ENCODE data around the gene EHBP1L1.

The EHBP1L1 gene

DNA sequence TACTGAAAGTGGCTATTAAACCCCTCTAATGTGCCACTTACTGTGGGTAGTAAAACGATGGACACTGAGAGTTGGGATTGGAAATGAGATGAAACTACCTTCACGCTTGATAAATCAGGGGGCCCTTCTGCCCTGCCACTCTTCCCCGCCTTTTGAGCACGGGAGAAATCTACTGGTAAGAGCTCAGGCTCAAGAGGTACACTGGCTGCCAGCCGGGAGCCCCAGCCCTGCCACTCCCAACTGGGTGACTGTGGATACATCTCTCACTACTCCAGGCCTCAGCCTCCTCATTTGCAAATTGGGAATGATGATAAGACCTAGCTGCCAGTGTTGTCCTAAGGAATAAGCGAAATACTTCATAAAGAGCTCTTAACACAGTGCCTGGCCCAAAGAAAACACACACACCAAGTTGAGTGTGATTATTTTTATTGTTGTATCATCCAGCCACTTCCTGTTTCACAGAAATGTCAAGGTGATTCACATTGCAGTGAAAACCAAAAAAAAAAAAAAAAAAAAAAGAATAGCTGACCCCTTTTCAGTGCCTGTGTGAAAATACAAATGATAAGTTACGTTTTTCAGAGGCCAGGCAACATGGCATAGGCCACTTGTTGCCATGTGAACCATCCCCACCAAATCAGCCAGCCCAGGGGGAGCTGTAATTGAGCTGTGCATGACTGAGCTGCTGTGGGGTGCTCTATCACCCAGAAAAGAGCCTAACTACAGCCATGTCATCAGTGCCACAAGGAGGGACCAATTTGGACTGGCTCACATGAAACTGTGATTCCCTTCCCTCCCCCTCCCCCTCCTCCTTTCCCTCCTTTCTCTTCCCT, 10.0 kb upstream of the EHBP1L1 start:
- ATAC-seq = no peak
- TF ChIP-seq, protein P1, sequence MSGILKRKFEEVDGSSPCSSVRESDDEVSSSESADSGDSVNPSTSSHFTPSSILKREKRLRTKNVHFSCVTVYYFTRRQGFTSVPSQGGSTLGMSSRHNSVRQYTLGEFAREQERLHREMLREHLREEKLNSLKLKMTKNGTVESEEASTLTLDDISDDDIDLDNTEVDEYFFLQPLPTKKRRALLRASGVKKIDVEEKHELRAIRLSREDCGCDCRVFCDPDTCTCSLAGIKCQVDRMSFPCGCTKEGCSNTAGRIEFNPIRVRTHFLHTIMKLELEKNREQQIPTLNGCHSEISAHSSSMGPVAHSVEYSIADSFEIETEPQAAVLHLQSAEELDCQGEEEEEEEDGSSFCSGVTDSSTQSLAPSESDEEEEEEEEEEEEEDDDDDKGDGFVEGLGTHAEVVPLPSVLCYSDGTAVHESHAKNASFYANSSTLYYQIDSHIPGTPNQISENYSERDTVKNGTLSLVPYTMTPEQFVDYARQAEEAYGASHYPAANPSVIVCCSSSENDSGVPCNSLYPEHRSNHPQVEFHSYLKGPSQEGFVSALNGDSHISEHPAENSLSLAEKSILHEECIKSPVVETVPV (CRISPR knock-in tag; IDR thresholded peaks at IDR 0.05) = no peak
- TF ChIP-seq CSDC2 (CRISPR knock-in tag; IDR thresholded peaks at IDR 0.05) = no peak
- TF ChIP-seq, protein P2, sequence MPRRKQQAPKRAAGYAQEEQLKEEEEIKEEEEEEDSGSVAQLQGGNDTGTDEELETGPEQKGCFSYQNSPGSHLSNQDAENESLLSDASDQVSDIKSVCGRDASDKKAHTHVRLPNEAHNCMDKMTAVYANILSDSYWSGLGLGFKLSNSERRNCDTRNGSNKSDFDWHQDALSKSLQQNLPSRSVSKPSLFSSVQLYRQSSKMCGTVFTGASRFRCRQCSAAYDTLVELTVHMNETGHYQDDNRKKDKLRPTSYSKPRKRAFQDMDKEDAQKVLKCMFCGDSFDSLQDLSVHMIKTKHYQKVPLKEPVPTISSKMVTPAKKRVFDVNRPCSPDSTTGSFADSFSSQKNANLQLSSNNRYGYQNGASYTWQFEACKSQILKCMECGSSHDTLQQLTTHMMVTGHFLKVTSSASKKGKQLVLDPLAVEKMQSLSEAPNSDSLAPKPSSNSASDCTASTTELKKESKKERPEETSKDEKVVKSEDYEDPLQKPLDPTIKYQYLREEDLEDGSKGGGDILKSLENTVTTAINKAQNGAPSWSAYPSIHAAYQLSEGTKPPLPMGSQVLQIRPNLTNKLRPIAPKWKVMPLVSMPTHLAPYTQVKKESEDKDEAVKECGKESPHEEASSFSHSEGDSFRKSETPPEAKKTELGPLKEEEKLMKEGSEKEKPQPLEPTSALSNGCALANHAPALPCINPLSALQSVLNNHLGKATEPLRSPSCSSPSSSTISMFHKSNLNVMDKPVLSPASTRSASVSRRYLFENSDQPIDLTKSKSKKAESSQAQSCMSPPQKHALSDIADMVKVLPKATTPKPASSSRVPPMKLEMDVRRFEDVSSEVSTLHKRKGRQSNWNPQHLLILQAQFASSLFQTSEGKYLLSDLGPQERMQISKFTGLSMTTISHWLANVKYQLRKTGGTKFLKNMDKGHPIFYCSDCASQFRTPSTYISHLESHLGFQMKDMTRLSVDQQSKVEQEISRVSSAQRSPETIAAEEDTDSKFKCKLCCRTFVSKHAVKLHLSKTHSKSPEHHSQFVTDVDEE (CRISPR knock-in tag; IDR thresholded peaks at IDR 0.05) = no peak
- TF ChIP-seq ZC3H10 (CRISPR knock-in tag; IDR thresholded peaks at IDR 0.05) = no peak
- no peak for TF ChIP-seq SNAI2 (CRISPR knock-in tag; IDR thresholded peaks at IDR 0.05)
- TF ChIP-seq GLIS3 (CRISPR knock-in tag; IDR thresholded peaks at IDR 0.05) = no peak
- TF ChIP-seq TCF4 (CRISPR knock-in tag; IDR thresholded peaks at IDR 0.05; ENCODE audit: borderline replicate concordance) = no peak
- TF ChIP-seq RARB (CRISPR knock-in tag; IDR thresholded peaks at IDR 0.05) = no peak
- no peak for TF ChIP-seq ZFP30 (CRISPR knock-in tag; IDR thresholded peaks at IDR 0.05)
- TF ChIP-seq TOX (CRISPR knock-in tag; IDR thresholded peaks at IDR 0.05; ENCODE audit: borderline replicate concordance) = no peak
- TF ChIP-seq PPARA (CRISPR knock-in tag; IDR thresholded peaks at IDR 0.05; ENCODE audit: borderline replicate concordance) = no peak
- no peak for TF ChIP-seq ZNF70 (CRISPR knock-in tag; IDR thresholded peaks at IDR 0.05)
- TF ChIP-seq ZNF565 (CRISPR knock-in tag; conservative IDR thresholded peaks at IDR 0.05; ENCODE audit: low read depth) = no peak
- no peak for TF ChIP-seq ISL1 (CRISPR knock-in tag; IDR thresholded peaks at IDR 0.05)
- no peak for TF ChIP-seq OSR1 (CRISPR knock-in tag; IDR thresholded peaks at IDR 0.05)
- no peak for TF ChIP-seq ARNTL (CRISPR knock-in tag; IDR thresholded peaks at IDR 0.05; ENCODE audit: borderline replicate concordance, low read depth)

- TF ChIP-seq ZNF8 (CRISPR knock-in tag; IDR thresholded peaks at IDR 0.05) (no peak), ARNTL (CRISPR knock-in tag; IDR thresholded peaks at IDR 0.05; ENCODE audit: borderline replicate concordance, low read depth) (no peak), RARB (CRISPR knock-in tag; IDR thresholded peaks at IDR 0.05) (no peak), TOX (CRISPR knock-in tag; IDR thresholded peaks at IDR 0.05; ENCODE audit: borderline replicate concordance) (no peak), PPARA (CRISPR knock-in tag; IDR thresholded peaks at IDR 0.05; ENCODE audit: borderline replicate concordance) (no peak), BACH2 (CRISPR knock-in tag; IDR thresholded peaks at IDR 0.05; ENCODE audit: borderline replicate concordance) (no peak), TCF4 (CRISPR knock-in tag; IDR thresholded peaks at IDR 0.05; ENCODE audit: borderline replicate concordance) (no peak), ZNF565 (CRISPR knock-in tag; conservative IDR thresholded peaks at IDR 0.05; ENCODE audit: low read depth) (no peak), ISL1 (CRISPR knock-in tag; IDR thresholded peaks at IDR 0.05) (no peak), ZNF70 (CRISPR knock-in tag; IDR thresholded peaks at IDR 0.05) (no peak), SNAI2 (CRISPR knock-in tag; IDR thresholded peaks at IDR 0.05) (no peak), ZC3H10 (CRISPR knock-in tag; IDR thresholded peaks at IDR 0.05) (no peak), GLIS3 (CRISPR knock-in tag; IDR thresholded peaks at IDR 0.05) (no peak), ZFP3 (CRISPR knock-in tag; IDR thresholded peaks at IDR 0.05) (no peak), OSR1 (CRISPR knock-in tag; IDR thresholded peaks at IDR 0.05) (no peak), ESRRG (CRISPR knock-in tag; IDR thresholded peaks at IDR 0.05) (no peak), ZFP30 (CRISPR knock-in tag; IDR thresholded peaks at IDR 0.05) (no peak)
- TF ChIP-seq, protein P1 (CRISPR knock-in tag; IDR thresholded peaks at IDR 0.05) = no peak
- TF ChIP-seq, protein P3, sequence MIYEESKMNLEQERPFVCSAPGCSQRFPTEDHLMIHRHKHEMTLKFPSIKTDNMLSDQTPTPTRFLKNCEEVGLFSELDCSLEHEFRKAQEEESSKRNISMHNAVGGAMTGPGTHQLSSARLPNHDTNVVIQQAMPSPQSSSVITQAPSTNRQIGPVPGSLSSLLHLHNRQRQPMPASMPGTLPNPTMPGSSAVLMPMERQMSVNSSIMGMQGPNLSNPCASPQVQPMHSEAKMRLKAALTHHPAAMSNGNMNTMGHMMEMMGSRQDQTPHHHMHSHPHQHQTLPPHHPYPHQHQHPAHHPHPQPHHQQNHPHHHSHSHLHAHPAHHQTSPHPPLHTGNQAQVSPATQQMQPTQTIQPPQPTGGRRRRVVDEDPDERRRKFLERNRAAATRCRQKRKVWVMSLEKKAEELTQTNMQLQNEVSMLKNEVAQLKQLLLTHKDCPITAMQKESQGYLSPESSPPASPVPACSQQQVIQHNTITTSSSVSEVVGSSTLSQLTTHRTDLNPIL (CRISPR knock-in tag; IDR thresholded peaks at IDR 0.05; ENCODE audit: low read depth) = no peak
- TF ChIP-seq, protein P4, sequence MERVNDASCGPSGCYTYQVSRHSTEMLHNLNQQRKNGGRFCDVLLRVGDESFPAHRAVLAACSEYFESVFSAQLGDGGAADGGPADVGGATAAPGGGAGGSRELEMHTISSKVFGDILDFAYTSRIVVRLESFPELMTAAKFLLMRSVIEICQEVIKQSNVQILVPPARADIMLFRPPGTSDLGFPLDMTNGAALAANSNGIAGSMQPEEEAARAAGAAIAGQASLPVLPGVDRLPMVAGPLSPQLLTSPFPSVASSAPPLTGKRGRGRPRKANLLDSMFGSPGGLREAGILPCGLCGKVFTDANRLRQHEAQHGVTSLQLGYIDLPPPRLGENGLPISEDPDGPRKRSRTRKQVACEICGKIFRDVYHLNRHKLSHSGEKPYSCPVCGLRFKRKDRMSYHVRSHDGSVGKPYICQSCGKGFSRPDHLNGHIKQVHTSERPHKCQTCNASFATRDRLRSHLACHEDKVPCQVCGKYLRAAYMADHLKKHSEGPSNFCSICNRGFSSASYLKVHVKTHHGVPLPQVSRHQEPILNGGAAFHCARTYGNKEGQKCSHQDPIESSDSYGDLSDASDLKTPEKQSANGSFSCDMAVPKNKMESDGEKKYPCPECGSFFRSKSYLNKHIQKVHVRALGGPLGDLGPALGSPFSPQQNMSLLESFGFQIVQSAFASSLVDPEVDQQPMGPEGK (CRISPR knock-in tag; IDR thresholded peaks at IDR 0.05; ENCODE audit: borderline replicate concordance) = no peak
- ATAC-seq = peak; percentile 44
These were observed 6.5 kb upstream of the EHBP1L1 start for GRCh38 chr11:65569164-65569972.
